HG02840 (cell line): Measurements from ENCODE around the gene CREG1.
"Not testable (repeated sequence)": the region's sequence is repeated elsewhere in the genome, so short reads cannot be mapped to it uniquely, and the experiment has no call there.

Source experiments
- ATAC-seq: cut with Tn5 transposase; IDR thresholded peaks from one replicate; pipeline ENCODE4 v1.9.1; 2021; ENCODE audit warnings: mild to moderate bottlenecking, moderate library complexity, moderate number of reproducible peaks; ENCODE audit not compliant: unreplicated experiment, low FRiP score

Gene CREG1

GRCh38 chr1:167564612-167565270 is 11.2 kb upstream of the CREG1 start:
- ATAC-seq = no peak

GRCh38 chr1:167563579-167564246 is 10.2 kb upstream of the CREG1 start:
- no peak for ATAC-seq

GRCh38 chr1:167562702-167563101 is 9.1 kb upstream of the CREG1 start:
- no peak for ATAC-seq

DNA sequence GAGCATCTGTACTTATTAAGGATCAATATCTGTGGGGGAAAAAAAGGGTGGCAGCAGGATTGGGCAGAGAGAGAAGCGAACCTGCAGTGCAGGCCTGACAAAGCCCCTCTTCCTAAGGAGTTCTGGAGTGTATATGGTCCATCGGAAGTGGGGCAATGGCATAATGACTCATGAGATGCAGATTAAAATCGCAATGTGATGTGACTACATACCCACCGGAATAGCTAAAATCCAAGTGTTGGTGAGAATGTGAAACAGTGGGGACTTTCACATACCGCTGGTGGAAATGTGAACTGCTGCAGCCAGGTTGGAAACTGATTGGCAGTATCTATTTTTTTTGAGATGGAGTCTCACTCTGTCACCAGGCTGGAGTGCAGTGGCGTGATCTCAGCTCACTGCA is 8.2 kb upstream of the CREG1 start:
- no peak for ATAC-seq

DNA sequence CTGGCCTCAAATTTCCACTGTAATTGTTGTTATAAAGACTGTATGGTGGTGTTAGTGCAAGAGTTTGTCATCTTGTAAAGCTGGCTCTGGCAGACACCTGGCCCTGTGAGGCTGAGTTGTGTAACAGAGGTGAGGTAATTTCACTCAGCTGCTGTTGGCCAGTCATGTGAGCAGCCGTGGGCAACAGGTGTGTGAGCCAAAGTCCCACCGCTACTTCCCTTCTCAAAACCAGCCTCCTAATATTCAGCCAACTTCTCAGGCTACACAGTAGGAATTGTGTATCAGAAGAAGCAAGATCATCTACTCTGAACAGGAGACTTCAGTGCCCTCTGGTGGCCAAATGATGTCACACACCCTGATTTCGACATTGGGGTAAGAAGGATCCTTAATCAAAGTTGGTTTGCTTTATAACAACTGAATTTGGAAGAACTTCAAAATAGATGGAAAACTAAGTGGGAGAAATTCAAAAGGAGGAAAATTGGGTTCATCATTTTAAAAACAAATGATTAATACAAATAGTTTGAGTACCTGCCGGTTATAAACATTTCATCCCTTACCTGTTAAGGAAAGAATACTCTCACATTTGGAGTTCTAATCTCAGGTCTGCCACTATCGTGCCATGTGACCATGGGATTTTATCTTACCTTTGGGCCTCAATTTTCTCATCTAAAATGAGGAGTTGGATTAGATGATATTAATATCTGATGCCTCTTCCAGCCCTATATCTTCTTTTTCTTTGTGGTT is 2.6 kb upstream of the CREG1 start:
- ATAC-seq = no peak

DNA sequence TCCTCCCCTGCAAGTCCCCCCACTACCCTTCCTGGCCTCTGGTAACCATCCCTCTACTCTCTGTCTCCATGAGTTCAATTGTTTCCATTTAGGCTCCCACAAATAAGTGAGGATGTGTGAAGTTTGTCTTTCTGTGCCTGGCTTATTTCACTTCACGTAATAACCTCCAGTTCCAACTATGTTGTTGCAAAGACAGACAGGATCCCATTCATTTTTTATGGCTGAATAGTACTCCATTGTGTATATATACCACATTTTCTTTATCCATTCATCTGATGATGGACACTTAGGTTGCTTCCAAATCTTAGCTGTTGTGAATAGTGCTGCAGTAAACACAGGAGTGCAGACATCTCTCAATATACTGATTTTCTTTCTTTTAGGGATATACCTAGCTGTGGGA is 1.5 kb upstream of the CREG1 start:
- ATAC-seq = not testable (repeated sequence)

GRCh38 chr1:167554028-167554779 is 642 bp upstream of the CREG1 start:
- ATAC-seq = peak; percentile 26

GRCh38 chr1:167551362-167551761 is 2.2 kb downstream of the CREG1 start:
- ATAC-seq = no peak

DNA sequence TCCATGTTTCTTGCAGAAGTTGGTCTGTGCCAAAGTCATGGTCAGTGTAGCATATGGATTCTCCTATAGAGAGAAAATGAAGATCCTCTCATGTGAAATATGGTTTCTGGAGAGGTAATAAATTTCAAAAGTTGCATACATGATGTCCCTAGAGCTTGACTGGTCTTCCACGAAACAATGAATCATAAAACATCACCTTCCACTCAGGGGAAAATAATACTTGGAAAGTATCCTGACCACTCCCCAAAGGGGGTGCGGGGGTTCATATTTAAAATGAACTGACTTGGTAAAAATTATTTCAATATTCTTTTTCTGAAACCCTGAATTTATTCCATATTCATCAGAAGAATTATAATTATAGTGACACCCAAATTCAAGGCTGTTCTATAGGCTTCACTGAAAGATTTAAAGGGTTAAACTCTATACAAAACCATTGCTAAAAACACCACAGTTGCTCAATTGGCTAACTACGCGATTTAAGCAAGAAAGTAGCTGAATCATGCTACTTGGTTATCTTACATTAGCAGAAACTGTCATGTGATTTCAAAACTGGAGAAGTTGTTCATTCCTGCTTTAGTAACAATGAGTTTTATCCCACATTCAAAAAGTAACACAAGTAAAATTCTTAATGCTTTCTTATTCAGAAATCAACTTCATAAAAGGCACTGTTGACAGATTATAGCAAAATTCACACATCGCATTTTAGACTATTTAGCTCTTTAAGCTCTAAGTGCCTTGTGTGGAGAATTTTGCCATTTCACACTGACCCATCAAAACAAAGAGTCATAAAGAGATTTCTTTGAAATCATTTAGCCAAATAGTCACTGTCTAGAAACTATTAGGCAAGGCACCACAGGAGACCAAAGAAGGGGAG is 5.3 kb downstream of the CREG1 start:
- ATAC-seq = no peak

DNA sequence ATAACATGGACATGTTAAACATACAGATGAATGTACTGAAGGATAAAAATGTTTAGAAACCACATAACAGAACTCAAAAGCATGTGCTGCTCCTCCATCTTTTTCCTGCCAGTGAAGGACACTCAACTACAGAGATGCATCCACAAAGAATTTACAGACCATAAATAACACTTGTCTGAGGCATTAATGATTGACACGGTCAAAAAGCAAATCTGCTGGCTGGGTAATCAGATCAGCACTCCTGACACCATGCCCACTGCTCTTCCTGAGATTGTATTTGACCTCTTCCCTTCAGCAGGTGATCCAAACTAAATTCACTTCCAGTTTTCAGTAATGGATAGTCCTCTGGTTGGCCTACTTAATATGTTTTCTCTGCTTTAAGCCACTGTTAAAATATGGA is 6.6 kb downstream of the CREG1 start:
- no peak for ATAC-seq

GRCh38 chr1:167545349-167545748 is 8.2 kb downstream of the CREG1 start:
- ATAC-seq = no peak

- no peak for ATAC-seq
Observed at GRCh38 chr1:167544447-167545093, 9.0 kb downstream of the CREG1 start.

- no peak for ATAC-seq
Observed at GRCh38 chr1:167543199-167543990, 10.2 kb downstream of the CREG1 start.

GRCh38 chr1:167542109-167543032 is 11.2 kb downstream of the CREG1 start:
- ATAC-seq = no peak

DNA sequence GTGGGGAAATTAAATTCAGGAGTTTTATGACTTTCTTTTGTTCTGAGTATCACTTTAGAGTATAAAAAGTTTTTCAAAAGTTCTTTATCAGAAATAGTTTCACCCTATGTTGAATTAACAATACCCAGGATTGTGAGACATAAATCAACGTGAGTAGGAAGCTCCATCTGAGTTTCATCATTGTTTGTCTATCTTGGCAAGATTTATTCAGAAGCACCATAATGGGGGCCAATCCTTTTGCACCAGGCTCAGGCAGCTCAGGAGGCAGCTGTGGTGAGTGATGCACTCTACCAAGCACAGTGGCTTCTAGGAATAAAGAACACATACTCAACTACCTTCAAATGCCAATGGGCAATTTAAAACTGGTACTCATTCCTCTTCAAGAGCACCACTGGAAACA is 12.0 kb downstream of the CREG1 start:
- no peak for ATAC-seq

DNA sequence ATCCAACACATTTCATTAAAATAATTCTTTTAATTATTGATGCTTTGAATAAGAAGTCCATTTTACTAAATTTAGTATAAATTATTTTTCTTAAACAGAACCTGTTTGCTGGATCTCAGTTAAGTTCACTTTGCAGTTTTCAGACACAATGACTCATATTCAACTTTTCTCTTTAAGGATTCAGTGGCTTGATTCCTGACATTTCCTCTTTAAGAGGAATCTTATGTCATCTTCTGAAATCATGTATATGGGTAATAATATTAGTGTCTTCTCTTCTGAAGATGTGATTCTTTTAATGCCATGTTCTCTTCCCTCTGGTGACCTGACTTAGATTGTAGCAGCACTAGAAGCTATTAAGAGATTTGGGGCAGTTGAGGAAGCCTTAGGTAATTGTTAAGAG is 12.6 kb downstream of the CREG1 start:
- ATAC-seq = no peak

GRCh38 chr1:167538657-167539056 is 14.9 kb downstream of the CREG1 start:
- ATAC-seq = no peak

DNA sequence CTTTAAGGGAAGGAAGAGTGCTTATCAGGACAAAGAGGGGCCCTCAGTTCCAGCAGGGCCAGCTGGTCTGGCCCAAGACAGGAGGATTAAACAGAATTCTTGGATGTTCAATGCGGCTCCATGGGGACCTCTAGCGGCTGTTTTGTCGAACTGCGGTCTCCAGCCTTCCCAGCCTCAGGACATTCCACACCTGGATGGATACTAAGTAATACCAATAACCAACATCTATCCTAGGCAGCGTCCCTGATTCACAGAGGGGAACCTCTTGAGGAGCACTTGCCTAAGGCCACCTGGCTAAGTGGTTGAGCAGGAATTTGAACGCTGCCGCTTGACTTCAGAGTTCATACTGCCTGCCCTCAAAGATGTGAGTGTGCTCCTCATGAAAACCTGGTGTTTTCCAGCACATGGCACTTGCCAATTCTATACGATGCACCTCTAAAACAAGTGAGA is 19.7 kb downstream of the CREG1 start:
- ATAC-seq = no peak
